K562 (cell line): Measurements from ENCODE around the gene PTPN18.

ENCODE experiments used
- CBX5 ChIP-seq: IDR thresholded peaks from 2 replicates; pipeline ENCODE4 v1.6.1; 2014; ENCODE audit warnings: low read depth, borderline replicate concordance
- CTCF ChIP-seq, 3 experiments: IDR thresholded peaks in 2 of 3; conservative IDR thresholded peaks in 1 of 3; 2 replicates each; pipeline ENCODE4 v1.5.1; 2011 to 2012; ENCODE audit warnings: low read length in 3 of 3, mild to moderate bottlenecking in 3 of 3, control low read depth in 2 of 3, improper control_type of control experiment in 1 of 3, inconsistent platforms in 1 of 3, low read depth in 1 of 3, mixed read lengths in 1 of 3, moderate library complexity in 1 of 3; ENCODE audit not compliant: insufficient read depth in 2 of 3
- ESRRA ChIP-seq: fragments of 450-650 bp; IDR thresholded peaks from 2 replicates; pipeline ENCODE4 v1.6.1; 2014; ENCODE audit warnings: low read depth, mild to moderate bottlenecking, moderate library complexity, borderline replicate concordance
- KDM1A ChIP-seq, 2 experiments: fragments of 450-650 bp; IDR thresholded peaks; 2 replicates each; pipeline ENCODE4 v1.6.1; 2016; ENCODE audit warnings: mild to moderate bottlenecking in 2 of 2
- PHF21A ChIP-seq: fragments of 450-650 bp; IDR thresholded peaks from 2 replicates; pipeline ENCODE4 v1.6.1; 2017; ENCODE audit warnings: low read depth, borderline replicate concordance
- POLR2A ChIP-seq: fragments of 450-650 bp; conservative IDR thresholded peaks from 2 replicates; pipeline ENCODE4 v1.6.1; 2016
- RHOXF2B ChIP-seq: fragments of 250-450 bp; sonication (Bioruptor Pico); conservative IDR thresholded peaks from 2 replicates; pipeline ENCODE4 v1.5.1; 2021
- SOX6 ChIP-seq: fragments of 450-650 bp; IDR thresholded peaks from 2 replicates; pipeline ENCODE4 v1.6.1; 2014; ENCODE audit warnings: mild to moderate bottlenecking
- ZFP1 ChIP-seq: fragments of 450-650 bp; formaldehyde crosslinking; IDR thresholded peaks from 2 replicates; pipeline ENCODE4 v1.4.0; 2020; ENCODE audit warnings: mild to moderate bottlenecking, mixed read lengths
- ZNF121 ChIP-seq: sonication (generic); formaldehyde crosslinking; conservative IDR thresholded peaks from 2 replicates; pipeline ENCODE4 v1.8.0; 2022; ENCODE audit warnings: missing genetic modification reagents
- ZNF143 ChIP-seq: sonication (generic); formaldehyde crosslinking; IDR thresholded peaks from 2 replicates; pipeline ENCODE4 v1.9.0; 2022; ENCODE audit warnings: mild to moderate bottlenecking, missing genetic modification reagents
- ZNF609 ChIP-seq: sonication (generic); formaldehyde crosslinking; IDR thresholded peaks from 2 replicates; pipeline ENCODE4 v1.8.1; 2023; ENCODE audit warnings: missing genetic modification reagents, mild to moderate bottlenecking, borderline replicate concordance

DNA sequence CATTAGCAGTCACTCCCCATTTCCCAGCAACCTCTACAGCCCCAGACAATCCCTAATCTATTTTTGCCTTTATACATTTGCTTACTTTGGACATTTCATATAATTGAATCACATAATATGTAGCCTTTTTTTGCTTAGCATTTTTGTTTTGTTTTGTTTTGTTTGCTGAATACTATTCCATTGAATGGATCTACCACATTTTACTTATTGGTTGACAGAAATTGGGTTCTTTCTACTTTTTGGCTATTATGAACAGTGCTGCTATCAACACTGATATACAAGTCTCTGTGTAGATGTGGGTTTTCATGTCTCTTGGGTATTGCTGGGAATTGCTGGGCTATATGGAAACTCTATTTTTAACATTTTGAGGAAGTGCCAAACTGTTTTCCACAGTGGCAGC lies 7.6 kb downstream of the PTPN18 start:
- TF ChIP-seq PHF21A: no peak
- TF ChIP-seq ZNF121 (CRISPR knock-in tag): no peak
- no peak for TF ChIP-seq CTCF (IDR thresholded peaks at IDR 0.05 in 2 of 3, conservative IDR thresholded peaks at IDR 0.05 in 1 of 3; ENCODE audit: insufficient read depth in 2 of 3, low read depth in 1 of 3, low read length in 3 of 3)
- TF ChIP-seq ZFP1 (CRISPR knock-in tag): no peak
- TF ChIP-seq ZNF609: no peak
- no peak for TF ChIP-seq CBX5
- TF ChIP-seq SOX6: no peak
- TF ChIP-seq POLR2A: no peak
- no peak for TF ChIP-seq KDM1A (IDR thresholded peaks at IDR 0.05)
- TF ChIP-seq RHOXF2B: no peak
- no peak for TF ChIP-seq ESRRA
- TF ChIP-seq ZNF143: no peak
